Activated CD4-positive, alpha-beta T cell treated with anti-CD3 and anti-CD28 coated beads, Interleukin-2, amount 50 U/mL, for 4 hours (primary cell): Measurements from ENCODE around the gene MMP28.
"Not testable (repeated sequence)": the region's sequence is repeated elsewhere in the genome, so short reads cannot be mapped to it uniquely, and the experiment has no call there.

Source experiments
- DNase-seq, 2 experiments: peaks; one replicate each; pipeline ENCODE4 v3.0.0-alpha.2; 2020

Gene MMP28

GRCh38 chr17:35765086-35765710 lies 30.2 kb downstream of the MMP28 start:
- no peak for DNase-seq

- DNase-seq, result peak; percentile 76 to 78
Measured at GRCh38 chr17:35764123-35764991, 31.1 kb downstream of the MMP28 start.

- DNase-seq, result no peak
Measured at GRCh38 chr17:35763767-35764122, 31.7 kb downstream of the MMP28 start.

- DNase-seq, result no peak
Measured at GRCh38 chr17:35761601-35762000, 33.8 kb downstream of the MMP28 start.

GRCh38 chr17:35760587-35760986 lies 34.9 kb downstream of the MMP28 start, which contains the start of gene C17orf50:
Gene C17orf50, plus strand, starts transcription at chr17:35760887. Its CDS starts 55 bp downstream, at chr17:35760942.
- DNase-seq, result no peak

- no peak for DNase-seq
Measured at GRCh38 chr17:35757243-35757642, 38.2 kb downstream of the MMP28 start.

GRCh38 chr17:35752945-35753764 lies 42.3 kb downstream of the MMP28 start, which contains the start of gene GAS2L2:
Gene GAS2L2, minus strand, starts transcription at chr17:35753239. Its CDS starts 389 bp downstream, at chr17:35752850.
- DNase-seq, result no peak

- DNase-seq, result no peak
Measured at GRCh38 chr17:35752471-35752870, 43.0 kb downstream of the MMP28 start.

GRCh38 chr17:35751541-35751940 lies 43.9 kb downstream of the MMP28 start:
- not testable (repeated sequence) for DNase-seq

- DNase-seq, result no peak
Measured at GRCh38 chr17:35750526-35751395, 44.7 kb downstream of the MMP28 start.

- DNase-seq, result no peak
Measured at GRCh38 chr17:35749560-35750412, 45.7 kb downstream of the MMP28 start.

- DNase-seq, result no peak
Measured at GRCh38 chr17:35748979-35749378, 46.5 kb downstream of the MMP28 start.

- DNase-seq, result no peak
Measured at GRCh38 chr17:35748341-35748841, 47.0 kb downstream of the MMP28 start.

GRCh38 chr17:35747540-35748017 lies 47.9 kb downstream of the MMP28 start:
- DNase-seq, result peak; percentile 73 to 81

GRCh38 chr17:35745749-35746320 lies 49.6 kb downstream of the MMP28 start:
- no peak for DNase-seq

- DNase-seq, result no peak
Measured at GRCh38 chr17:35745246-35745645, 50.2 kb downstream of the MMP28 start.

GRCh38 chr17:35744830-35745229 lies 50.6 kb downstream of the MMP28 start:
- no peak for DNase-seq

GRCh38 chr17:35743626-35744328 lies 51.7 kb downstream of the MMP28 start:
- no peak for DNase-seq

GRCh38 chr17:35742896-35743477 lies 52.5 kb downstream of the MMP28 start:
- DNase-seq, result no peak
